Prostate gland (tissue), 2 donors: ENCODE measurements around the gene MTARC2.

Experiments
- CTCF ChIP-seq, 4 experiments: fragments of 200-600 bp in 2 of 4; fragments of 450-650 bp in 2 of 4; sonication (generic) in 2 of 4; IDR thresholded peaks; 1 replicate in 3 of 4; 2 replicates in 1 of 4; pipeline ENCODE4 v1.5.1; 2016 to 2019; ENCODE audit warnings: antibody characterized with exemption in 4 of 4, mild to moderate bottlenecking in 2 of 4, moderate library complexity in 2 of 4
- POLR2A ChIP-seq: fragments of 450-650 bp; IDR thresholded peaks from one replicate; pipeline ENCODE4 v1.6.1; 2016; ENCODE audit warnings: antibody characterized with exemption, mild to moderate bottlenecking
- POLR2AphosphoS5 ChIP-seq: sonication (generic); formaldehyde crosslinking; IDR thresholded peaks from one replicate; pipeline ENCODE4 v1.6.1; 2017; ENCODE audit warnings: antibody characterized with exemption

GRCh38 chr1:220746851-220747250, 1.3 kb upstream of the MTARC2 start:
- no peak for TF ChIP-seq CTCF (IDR thresholded peaks at IDR 0.05)
- TF ChIP-seq POLR2A, result no peak
- no peak for TF ChIP-seq POLR2AphosphoS5
